ENCODE measurements around the gene ZNF366.

GRCh38 chr5:72479921-72480320 is 27.3 kb downstream of the ZNF366 start:
- TF ChIP-seq RORA (CRISPR knock-in tag; IDR thresholded peaks at IDR 0.05) (no peak), ZNF557 (CRISPR knock-in tag; IDR thresholded peaks at IDR 0.05) (no peak), REST (IDR thresholded peaks at IDR 0.05; ENCODE audit: borderline replicate concordance in 1 of 2, low read depth in 1 of 2, low read length in 2 of 2) (no peak), CTCF (CRISPR knock-in tag; IDR thresholded peaks at IDR 0.05) (no peak), SP2 (CRISPR knock-in tag; IDR thresholded peaks at IDR 0.05) (no peak), ZSCAN22 (CRISPR knock-in tag; IDR thresholded peaks at IDR 0.05) (no peak)
- TF ChIP-seq, protein P1, sequence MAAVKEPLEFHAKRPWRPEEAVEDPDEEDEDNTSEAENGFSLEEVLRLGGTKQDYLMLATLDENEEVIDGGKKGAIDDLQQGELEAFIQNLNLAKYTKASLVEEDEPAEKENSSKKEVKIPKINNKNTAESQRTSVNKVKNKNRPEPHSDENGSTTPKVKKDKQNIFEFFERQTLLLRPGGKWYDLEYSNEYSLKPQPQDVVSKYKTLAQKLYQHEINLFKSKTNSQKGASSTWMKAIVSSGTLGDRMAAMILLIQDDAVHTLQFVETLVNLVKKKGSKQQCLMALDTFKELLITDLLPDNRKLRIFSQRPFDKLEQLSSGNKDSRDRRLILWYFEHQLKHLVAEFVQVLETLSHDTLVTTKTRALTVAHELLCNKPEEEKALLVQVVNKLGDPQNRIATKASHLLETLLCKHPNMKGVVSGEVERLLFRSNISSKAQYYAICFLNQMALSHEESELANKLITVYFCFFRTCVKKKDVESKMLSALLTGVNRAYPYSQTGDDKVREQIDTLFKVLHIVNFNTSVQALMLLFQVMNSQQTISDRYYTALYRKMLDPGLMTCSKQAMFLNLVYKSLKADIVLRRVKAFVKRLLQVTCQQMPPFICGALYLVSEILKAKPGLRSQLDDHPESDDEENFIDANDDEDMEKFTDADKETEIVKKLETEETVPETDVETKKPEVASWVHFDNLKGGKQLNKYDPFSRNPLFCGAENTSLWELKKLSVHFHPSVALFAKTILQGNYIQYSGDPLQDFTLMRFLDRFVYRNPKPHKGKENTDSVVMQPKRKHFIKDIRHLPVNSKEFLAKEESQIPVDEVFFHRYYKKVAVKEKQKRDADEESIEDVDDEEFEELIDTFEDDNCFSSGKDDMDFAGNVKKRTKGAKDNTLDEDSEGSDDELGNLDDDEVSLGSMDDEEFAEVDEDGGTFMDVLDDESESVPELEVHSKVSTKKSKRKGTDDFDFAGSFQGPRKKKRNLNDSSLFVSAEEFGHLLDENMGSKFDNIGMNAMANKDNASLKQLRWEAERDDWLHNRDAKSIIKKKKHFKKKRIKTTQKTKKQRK (IDR thresholded peaks at IDR 0.05; ENCODE audit: low read length): no peak
- TF ChIP-seq, protein P2, sequence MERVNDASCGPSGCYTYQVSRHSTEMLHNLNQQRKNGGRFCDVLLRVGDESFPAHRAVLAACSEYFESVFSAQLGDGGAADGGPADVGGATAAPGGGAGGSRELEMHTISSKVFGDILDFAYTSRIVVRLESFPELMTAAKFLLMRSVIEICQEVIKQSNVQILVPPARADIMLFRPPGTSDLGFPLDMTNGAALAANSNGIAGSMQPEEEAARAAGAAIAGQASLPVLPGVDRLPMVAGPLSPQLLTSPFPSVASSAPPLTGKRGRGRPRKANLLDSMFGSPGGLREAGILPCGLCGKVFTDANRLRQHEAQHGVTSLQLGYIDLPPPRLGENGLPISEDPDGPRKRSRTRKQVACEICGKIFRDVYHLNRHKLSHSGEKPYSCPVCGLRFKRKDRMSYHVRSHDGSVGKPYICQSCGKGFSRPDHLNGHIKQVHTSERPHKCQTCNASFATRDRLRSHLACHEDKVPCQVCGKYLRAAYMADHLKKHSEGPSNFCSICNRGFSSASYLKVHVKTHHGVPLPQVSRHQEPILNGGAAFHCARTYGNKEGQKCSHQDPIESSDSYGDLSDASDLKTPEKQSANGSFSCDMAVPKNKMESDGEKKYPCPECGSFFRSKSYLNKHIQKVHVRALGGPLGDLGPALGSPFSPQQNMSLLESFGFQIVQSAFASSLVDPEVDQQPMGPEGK (CRISPR knock-in tag; IDR thresholded peaks at IDR 0.05): no peak

Data from HepG2 (cell line).